H1 (cell line): ENCODE results near the gene ZNF648. TPM values are rescaled to one million over a fixed set of nuclear protein-coding genes. Genes with fewer than 3 reads are reported as not detected.

ENCODE experiments used
- ASH2L ChIP-seq: fragments of 200-600, 300-600 bp; sonication (generic); IDR thresholded peaks from one replicate; pipeline ENCODE4 v1.7.1; 2017; ENCODE audit warnings: low read length
- BRCA1 ChIP-seq: IDR thresholded peaks from 2 replicates; pipeline ENCODE4 v1.6.1; 2012; ENCODE audit warnings: low read depth, low read length, improper control_type of control experiment
- CEBPB ChIP-seq: IDR thresholded peaks from 2 replicates; pipeline ENCODE4 v1.6.1; 2012; ENCODE audit warnings: low read depth, low read length
- CHD7 ChIP-seq: fragments of 300-600 bp; sonication (generic); IDR thresholded peaks from 2 replicates; pipeline ENCODE4 v1.7.1; 2012; ENCODE audit warnings: low read length, moderate library complexity, mild to moderate bottlenecking, inconsistent platforms; ENCODE audit not compliant: insufficient replicate concordance
- GTF2F1 ChIP-seq: IDR thresholded peaks from 2 replicates; pipeline ENCODE4 v1.6.1; 2012; ENCODE audit warnings: low read depth, low read length, improper control_type of control experiment, borderline replicate concordance
- JUND ChIP-seq: IDR thresholded peaks from 2 replicates; pipeline ENCODE4 v1.6.1; 2011; ENCODE audit warnings: mild to moderate bottlenecking, improper control_type of control experiment, low read length
- RAD21 ChIP-seq, 2 experiments: IDR thresholded peaks in 1 of 2; conservative IDR thresholded peaks in 1 of 2; 2 replicates each; pipeline ENCODE4 v1.6.1; 2011; ENCODE audit warnings: low read depth in 2 of 2, low read length in 2 of 2, improper control_type of control experiment in 1 of 2, inconsistent platforms in 1 of 2, mild to moderate bottlenecking in 1 of 2, moderate library complexity in 1 of 2
- SIRT6 ChIP-seq: IDR thresholded peaks from one replicate; pipeline ENCODE4 v1.7.1; 2012; ENCODE audit warnings: low read length, inconsistent platforms
- SIX5 ChIP-seq: IDR thresholded peaks from 2 replicates; pipeline ENCODE4 v1.6.1; 2011; ENCODE audit warnings: mild to moderate bottlenecking, low read depth, low read length
- YY1 ChIP-seq: IDR thresholded peaks from 2 replicates; pipeline ENCODE4 v1.6.1; 2011; ENCODE audit warnings: low read depth, mild to moderate bottlenecking, low read length
- polyA plus RNA-seq, 7 experiments: library from polyadenylated mRNA; depleted of rRNA in 3 of 7; stranded (reverse) in 5 of 7; unstranded in 2 of 7; fragments of >200 nt in 5 of 7; fragments of 200-250 nt in 2 of 7; gene quantifications; 1 replicate in 5 of 7; 2 replicates in 1 of 7; 4 replicates in 1 of 7; pipeline versions ENCODE4 v1.2.1 to v1.2.3, GENCODE V29; 2011 to 2013; ENCODE audit warnings: missing spikeins in 2 of 7, mixed read lengths in 2 of 7
- total RNA-seq: library from RNA; stranded (reverse); fragmentation: NEBNext Ultra II Directional; extraction: Animal tissue kit (Norgen Biotek cat#: 25700); gene quantifications from 2 replicates; pipeline ENCODE4 v1.2.1, GENCODE V29; 2021

The ZNF648 gene
- total and polyA plus RNA-seq, 2 of the 8 experiments (the other 6 are each of a cell fraction or from before 2014, with no cell fraction given), result 0.20 to 0.53 TPM

- TF ChIP-seq CHD7, result no peak
- TF ChIP-seq YY1, result no peak
- TF ChIP-seq CEBPB, result no peak
- no peak for TF ChIP-seq JUND
- TF ChIP-seq BRCA1, result no peak
- TF ChIP-seq SIRT6, result no peak
- no peak for TF ChIP-seq GTF2F1
- TF ChIP-seq RAD21 (IDR thresholded peaks at IDR 0.05 in 1 of 2, conservative IDR thresholded peaks at IDR 0.05 in 1 of 2; ENCODE audit: low read depth in 2 of 2, low read length in 2 of 2), result no peak
- TF ChIP-seq ASH2L, result no peak
- TF ChIP-seq SIX5, result no peak
These were observed 30.8 kb upstream of the ZNF648 start (continued) for GRCh38 chr1:182092336-182092735.
